Activated CD4-positive, alpha-beta T cell treated with anti-CD3 and anti-CD28 coated beads for 36 hours (primary cell): ENCODE measurements around the gene TOM1L1. TPM values are rescaled to one million over a fixed set of nuclear protein-coding genes. Genes with fewer than 3 reads are reported as not detected.

ENCODE experiments used
- ATAC-seq: fragments of 200-7000 bp; cut with Tn5 transposase; one replicate; pipeline ENCODE4 v1.10.0; 2021; ENCODE audit warnings: mild to moderate bottlenecking, moderate library complexity
- CTCF ChIA-PET: fragments of 350-600 bp; sonication (Branson Sonifier 250); formaldehyde crosslinking; loops from one replicate; lab custom pipeline; 2021; ENCODE audit warnings: antibody characterized with exemption; lab: Charles Lee
- POLR2A ChIA-PET: fragments of 350-600 bp; sonication (Branson Sonifier 250); formaldehyde crosslinking; loops from one replicate; lab custom pipeline; 2021; ENCODE audit warnings: antibody characterized with exemption, inconsistent platforms; lab: Charles Lee
- DNase-seq: peaks from one replicate; pipeline ENCODE4 v3.0.0-alpha.2; 2020
- H3K27ac Mint-ChIP-seq: one replicate; pipeline ENCODE4 v1.8.0; 2021; ENCODE audit warnings: mixed read lengths
- H3K27me3 Mint-ChIP-seq: one replicate; pipeline ENCODE4 v1.8.0; 2021; ENCODE audit warnings: mixed read lengths
- H3K36me3 Mint-ChIP-seq: one replicate; pipeline ENCODE4 v1.8.0; 2021; ENCODE audit warnings: low read depth, mixed read lengths
- H3K4me1 Mint-ChIP-seq: one replicate; pipeline ENCODE4 v1.8.0; 2021; ENCODE audit warnings: mixed read lengths
- H3K4me3 Mint-ChIP-seq: one replicate; pipeline ENCODE4 v1.8.0; 2021; ENCODE audit warnings: mild to moderate bottlenecking, moderate library complexity, mixed read lengths
- H3K9me3 Mint-ChIP-seq: one replicate; pipeline ENCODE4 v1.8.0; 2021; ENCODE audit warnings: low read depth, mixed read lengths
- intact Hi-C, 2 experiments: fragments of 100-400 bp; cut with DNase I in 1 of 2; cut with micrococcal nuclease in 1 of 2; formaldehyde crosslinking; loops; one replicate each; pipeline versions ENCODE4 v1.14.2 to v1.15.1; 2022 to 2024; cut with DNase I, micrococcal nuclease
- total RNA-seq, 2 experiments: library from RNA; stranded (reverse); gene quantifications; one replicate each; pipeline ENCODE4 v1.2.3, GENCODE V29; 2021

The TOM1L1 gene
- total RNA-seq, 2 experiments from 2014 or later = 2.0 to 2.6 TPM

- no peaks in the 10 kb centered on the region for H3K36me3 Mint-ChIP-seq
- peaks cover 34% of the 10 kb centered on the region for H3K27me3 Mint-ChIP-seq
- intact Hi-C loops = no loop called here
- H3K9me3 Mint-ChIP-seq = no peaks in the 10 kb centered on the region
- DNase-seq (peak; percentile 6), ATAC-seq (no peak)
- ChIA-PET POLR2A (no interaction called here), CTCF (interaction anchor here (0.6 kb wide), 1 partner anchor 45 kb away, joined by 4 read pairs; no protein-coding TSS in a partner anchor)
- peak overlapping the region; percentile 37 for H3K4me3 Mint-ChIP-seq
- H3K27ac Mint-ChIP-seq = no peak overlapping the region
- peaks cover 10% of the 10 kb centered on the region for H3K4me1 Mint-ChIP-seq
Observed at GRCh38 chr17:54899721-54900456, 763 bp upstream of the TOM1L1 start.

- no peaks in the 10 kb centered on the region for H3K9me3 Mint-ChIP-seq
- POLR2A ChIA-PET = no interaction called here
- no peak overlapping the region for H3K27ac Mint-ChIP-seq
- DNase-seq (no peak), ATAC-seq (no peak)
- H3K36me3 Mint-ChIP-seq = no peaks in the 10 kb centered on the region
- peaks cover 31% of the 10 kb centered on the region for H3K27me3 Mint-ChIP-seq
- peak overlapping the region; percentile 49 for H3K4me3 Mint-ChIP-seq
- H3K4me1 Mint-ChIP-seq = peaks cover 10% of the 10 kb centered on the region
- CTCF ChIA-PET = interaction anchor here (0.8 kb wide), 1 partner anchor 509 kb away, joined by 4 read pairs; no protein-coding TSS in a partner anchor
- intact Hi-C loops = no loop called here
Observed at GRCh38 chr17:54901230-54901822, 674 bp downstream of the TOM1L1 start.

DNA sequence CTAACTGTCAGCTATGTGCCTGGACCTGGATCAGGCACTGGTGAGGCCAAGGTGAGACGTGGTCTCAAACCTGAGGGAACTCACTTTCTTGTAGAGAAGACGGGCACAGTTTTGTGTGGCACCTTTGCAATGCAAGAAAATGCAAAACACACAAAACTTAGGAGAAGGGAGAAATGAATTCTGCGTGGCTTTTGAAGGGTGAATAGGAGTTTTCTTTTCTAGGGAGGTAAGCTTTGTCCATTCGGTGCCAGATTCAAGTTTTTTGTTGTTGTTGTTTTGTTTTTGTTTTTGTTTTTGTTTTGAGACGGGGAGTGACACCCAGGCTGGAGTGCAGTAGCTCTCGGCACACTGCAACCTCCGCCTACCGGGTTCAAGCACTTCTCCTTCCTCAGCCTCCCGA lies 1.4 kb downstream of the TOM1L1 start:
- H3K36me3 Mint-ChIP-seq = no peaks in the 10 kb centered on the region
- POLR2A ChIA-PET = interaction anchor here (0.7 kb wide), 1 partner anchor 140 kb away, joined by 4 read pairs; no protein-coding TSS in a partner anchor
- intact Hi-C loops = no loop called here
- DNase-seq (no peak), ATAC-seq (no peak)
- H3K27ac Mint-ChIP-seq = no peak overlapping the region
- H3K27me3 Mint-ChIP-seq = peaks cover 26% of the 10 kb centered on the region
- CTCF ChIA-PET = no interaction called here
- no peak overlapping the region for H3K4me3 Mint-ChIP-seq
- no peaks in the 10 kb centered on the region for H3K9me3 Mint-ChIP-seq
- H3K4me1 Mint-ChIP-seq = peaks cover 10% of the 10 kb centered on the region

DNA sequence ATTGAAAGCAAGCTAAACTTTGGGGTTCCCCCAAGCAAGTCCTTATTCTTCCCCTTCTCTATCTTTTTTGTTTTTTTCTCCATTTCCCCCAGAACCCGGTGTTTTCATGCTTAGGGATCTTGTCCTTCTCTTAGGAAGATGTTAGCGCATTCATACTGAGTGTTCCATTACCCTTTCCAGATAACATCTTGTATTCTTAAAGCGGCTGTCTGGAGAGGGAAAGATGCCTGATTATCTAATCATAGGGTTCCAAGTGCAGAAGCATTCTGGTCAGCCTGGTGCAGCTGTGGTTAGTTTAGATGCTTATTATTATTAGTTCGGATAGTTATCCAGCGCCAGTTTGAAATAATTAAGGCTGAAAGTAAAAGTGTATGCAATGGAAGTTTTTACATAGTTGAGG lies 2.0 kb downstream of the TOM1L1 start:
- H3K4me3 Mint-ChIP-seq = no peak overlapping the region
- CTCF ChIA-PET = no interaction called here
- intact Hi-C loops = no loop called here

DNA sequence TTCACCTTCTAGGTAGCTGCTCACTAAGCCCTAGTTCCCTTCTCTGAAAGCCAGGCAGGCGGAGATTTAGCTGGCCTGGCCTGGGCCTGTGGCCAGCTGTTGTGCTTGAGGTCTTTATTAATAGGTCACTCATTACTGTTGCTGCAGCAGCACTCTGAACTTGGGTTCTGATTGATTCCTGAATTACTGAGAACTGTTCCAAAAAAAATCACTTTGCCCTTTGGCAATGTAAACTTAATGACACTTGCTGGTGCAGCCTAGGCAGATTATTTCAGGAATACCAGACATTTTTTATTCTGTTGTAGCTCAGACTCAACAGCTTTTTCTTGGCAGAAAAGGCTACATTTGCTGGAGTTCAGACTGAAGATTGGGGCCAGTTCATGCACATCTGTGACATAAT lies 2.7 kb downstream of the TOM1L1 start:
- intact Hi-C loops = no loop called here
- ChIA-PET CTCF (interaction anchor here (0.9 kb wide), 1 partner anchor 11 kb away, joined by 3 read pairs; no protein-coding TSS in a partner anchor), POLR2A (no interaction called here)
- H3K9me3 Mint-ChIP-seq = no peaks in the 10 kb centered on the region
- DNase-seq = no peak
- peaks cover 10% of the 10 kb centered on the region for H3K4me1 Mint-ChIP-seq
- no peak overlapping the region for H3K27ac Mint-ChIP-seq
- no peaks in the 10 kb centered on the region for H3K36me3 Mint-ChIP-seq
- H3K4me3 Mint-ChIP-seq = no peak overlapping the region
- H3K27me3 Mint-ChIP-seq = peaks cover 24% of the 10 kb centered on the region
- ATAC-seq = no peak

More for the DNA sequence above, 2.0 kb downstream of the TOM1L1 start:
- no peak overlapping the region for H3K27ac Mint-ChIP-seq
- ATAC-seq (no peak), DNase-seq (no peak)
- no peaks in the 10 kb centered on the region for H3K36me3 Mint-ChIP-seq
- peaks cover 10% of the 10 kb centered on the region for H3K4me1 Mint-ChIP-seq
- POLR2A ChIA-PET = interaction anchor here (0.7 kb wide), 1 partner anchor 141 kb away, joined by 4 read pairs; no protein-coding TSS in a partner anchor
- H3K27me3 Mint-ChIP-seq = peaks cover 26% of the 10 kb centered on the region
- H3K9me3 Mint-ChIP-seq = no peaks in the 10 kb centered on the region

DNA sequence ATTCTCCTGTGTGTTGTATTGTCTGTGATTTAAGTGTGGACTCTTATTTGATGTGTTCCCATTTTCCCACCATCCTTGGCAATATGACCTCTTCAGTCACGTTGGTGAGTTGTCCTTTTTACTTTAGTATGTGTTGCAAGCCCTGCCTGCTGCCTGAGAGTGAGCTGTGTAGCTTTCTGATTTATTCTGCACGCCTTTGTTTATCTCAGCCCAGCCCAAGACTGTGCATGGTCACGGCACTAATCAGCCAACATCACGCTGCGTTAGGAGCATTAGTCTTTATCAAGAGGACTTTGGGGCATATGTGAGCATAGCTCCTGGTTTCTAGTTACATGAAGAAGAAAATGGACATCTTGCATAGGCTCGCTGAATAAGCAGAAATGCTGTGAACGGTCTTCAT lies 6.0 kb downstream of the TOM1L1 start:
- no peak for ATAC-seq
- H3K4me3 Mint-ChIP-seq = no peak overlapping the region
- CTCF ChIA-PET = interaction anchor here (0.7 kb wide), 1 partner anchor 20 kb away, joined by 4 read pairs; no protein-coding TSS in a partner anchor
- DNase-seq = no peak
- H3K9me3 Mint-ChIP-seq = no peaks in the 10 kb centered on the region
- H3K27ac Mint-ChIP-seq = no peak overlapping the region
- peaks cover 2% of the 10 kb centered on the region for H3K27me3 Mint-ChIP-seq
- H3K36me3 Mint-ChIP-seq = no peaks in the 10 kb centered on the region
- POLR2A ChIA-PET = no interaction called here
- H3K4me1 Mint-ChIP-seq = no peaks in the 10 kb centered on the region
- intact Hi-C loops = no loop called here

DNA sequence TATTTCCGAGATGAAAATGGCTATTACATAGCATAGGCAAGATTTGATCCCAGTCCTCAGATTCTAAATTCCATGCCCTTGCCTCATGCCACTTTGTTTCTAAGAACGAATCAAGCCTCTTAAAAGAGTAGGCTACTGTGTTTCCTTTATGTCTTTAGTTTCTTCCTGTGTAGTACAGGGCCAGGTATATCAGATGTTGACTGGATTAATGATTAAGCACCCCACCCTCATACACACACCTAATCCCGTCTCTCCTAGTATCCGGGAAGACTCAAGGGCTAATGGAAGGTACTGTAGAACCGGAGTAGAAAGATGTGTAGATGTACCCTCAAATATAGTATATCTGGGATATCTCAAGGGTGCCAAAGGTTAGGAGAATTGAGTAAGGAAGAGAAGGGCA lies 6.7 kb downstream of the TOM1L1 start:
- ATAC-seq (no peak), DNase-seq (no peak)
- Mint-ChIP-seq H3K27me3 (peaks cover 2% of the 10 kb centered on the region), H3K4me1 (no peaks in the 10 kb centered on the region), H3K9me3 (no peaks in the 10 kb centered on the region), H3K36me3 (no peaks in the 10 kb centered on the region), H3K4me3 (no peak overlapping the region), H3K27ac (no peak overlapping the region)
- intact Hi-C loops = no loop called here
- POLR2A ChIA-PET = no interaction called here
- CTCF ChIA-PET = no interaction called here

DNA sequence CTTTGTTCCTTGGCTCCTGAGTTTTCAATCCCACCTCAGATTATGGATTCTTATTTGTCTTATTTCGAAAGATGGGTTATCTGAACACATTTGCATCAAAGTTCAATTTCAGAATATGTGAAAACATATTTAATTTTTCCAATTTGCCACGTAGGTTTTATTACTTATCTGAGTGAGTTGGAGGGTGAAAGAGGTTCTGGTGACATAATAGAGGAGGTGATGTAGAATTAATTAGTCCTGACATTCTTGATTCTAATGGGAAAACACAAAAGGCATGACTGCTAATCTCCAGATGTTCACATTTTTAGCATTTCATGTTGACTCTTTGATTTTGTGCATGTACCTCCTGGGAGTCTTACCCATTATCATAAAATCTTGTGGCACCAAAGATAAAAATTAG lies 9.1 kb downstream of the TOM1L1 start:
- ChIA-PET CTCF (no interaction called here), POLR2A (no interaction called here)
- H3K36me3 Mint-ChIP-seq = no peaks in the 10 kb centered on the region
- no peak overlapping the region for H3K4me3 Mint-ChIP-seq
- ATAC-seq (no peak), DNase-seq (no peak)
- H3K27ac Mint-ChIP-seq = no peak overlapping the region
- H3K4me1 Mint-ChIP-seq = no peaks in the 10 kb centered on the region
- no peaks in the 10 kb centered on the region for H3K9me3 Mint-ChIP-seq
- no peaks in the 10 kb centered on the region for H3K27me3 Mint-ChIP-seq
- intact Hi-C loops = no loop called here

DNA sequence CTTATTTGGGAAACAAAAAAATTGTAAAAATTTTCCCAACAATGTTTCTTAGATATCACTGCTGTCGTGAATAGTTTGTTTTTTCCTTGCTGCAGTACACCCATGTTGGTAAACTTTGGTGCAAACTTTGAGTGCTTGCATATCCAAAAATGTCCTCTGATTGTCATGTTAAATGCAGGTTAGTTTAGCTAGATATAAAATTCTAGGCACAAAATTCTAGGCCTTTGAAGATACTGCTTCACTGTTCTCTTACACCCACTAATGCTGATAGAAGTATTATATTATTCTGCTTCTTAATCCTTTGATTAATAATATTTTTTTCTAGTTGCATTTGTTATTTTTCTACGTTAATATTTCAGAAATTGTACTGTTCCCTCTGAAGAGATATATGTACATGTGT lies 16.1 kb downstream of the TOM1L1 start:
- H3K4me1 Mint-ChIP-seq = no peaks in the 10 kb centered on the region
- intact Hi-C loops = no loop called here
- no peaks in the 10 kb centered on the region for H3K36me3 Mint-ChIP-seq
- H3K27me3 Mint-ChIP-seq = no peaks in the 10 kb centered on the region
- ChIA-PET POLR2A (no interaction called here), CTCF (no interaction called here)
- H3K27ac Mint-ChIP-seq = no peak overlapping the region
- peaks cover 6% of the 10 kb centered on the region for H3K9me3 Mint-ChIP-seq
- H3K4me3 Mint-ChIP-seq = no peak overlapping the region
- DNase-seq = no peak
- no peak for ATAC-seq

DNA sequence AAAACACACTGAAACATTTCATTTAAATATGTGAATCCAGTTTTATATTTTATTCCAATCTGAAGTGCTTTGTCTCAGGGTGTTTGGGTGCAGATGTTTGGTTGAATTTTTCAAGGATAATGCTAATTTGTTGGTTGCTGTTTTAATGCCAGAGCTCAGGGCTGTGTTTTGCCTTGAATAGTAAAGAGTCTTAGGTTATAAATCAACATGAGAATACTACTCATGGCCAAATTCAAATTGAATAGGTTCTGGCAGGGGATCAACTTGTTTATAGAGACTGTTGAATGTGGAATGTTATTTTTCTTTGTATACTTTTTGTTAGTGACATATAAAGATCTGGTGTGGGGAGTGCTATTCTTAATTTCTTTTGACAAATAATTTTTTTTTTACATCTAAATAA lies 18.8 kb downstream of the TOM1L1 start:
- intact Hi-C loops = no loop called here
- ChIA-PET CTCF (no interaction called here), POLR2A (no interaction called here)
- Mint-ChIP-seq H3K4me3 (no peak overlapping the region), H3K27me3 (peaks cover 1% of the 10 kb centered on the region), H3K4me1 (no peaks in the 10 kb centered on the region), H3K9me3 (peaks cover 6% of the 10 kb centered on the region), H3K27ac (no peak overlapping the region), H3K36me3 (no peaks in the 10 kb centered on the region)
- DNase-seq = no peak
- no peak for ATAC-seq

DNA sequence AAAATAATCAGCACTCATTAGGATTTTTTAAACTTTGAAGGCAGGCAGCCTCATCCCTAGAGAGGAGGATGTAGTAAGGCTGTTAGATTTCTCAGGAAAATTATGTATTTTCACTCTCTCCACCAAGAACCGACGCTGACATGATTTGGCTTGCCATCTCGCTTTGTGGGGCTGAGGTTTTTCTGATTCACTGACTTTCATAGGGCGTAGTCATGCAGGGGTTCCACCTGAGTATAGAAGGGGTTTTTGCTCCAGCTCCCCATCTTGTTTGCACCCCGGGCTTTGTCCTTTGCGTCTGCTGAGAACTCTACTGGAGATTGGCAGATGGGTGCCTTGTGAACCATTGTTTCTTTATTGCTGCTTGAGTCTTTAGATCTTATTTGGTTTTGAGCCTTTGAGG lies 20.2 kb downstream of the TOM1L1 start:
- intact Hi-C loops = no loop called here
- H3K9me3 Mint-ChIP-seq = peaks cover 6% of the 10 kb centered on the region
- H3K36me3 Mint-ChIP-seq = no peaks in the 10 kb centered on the region
- H3K27me3 Mint-ChIP-seq = peaks cover 4% of the 10 kb centered on the region
- CTCF ChIA-PET = no interaction called here
- H3K27ac Mint-ChIP-seq = no peak overlapping the region
- POLR2A ChIA-PET = no interaction called here
- H3K4me3 Mint-ChIP-seq = no peak overlapping the region
- H3K4me1 Mint-ChIP-seq = no peaks in the 10 kb centered on the region
- no peak for DNase-seq
- peak; percentile 26 for ATAC-seq

DNA sequence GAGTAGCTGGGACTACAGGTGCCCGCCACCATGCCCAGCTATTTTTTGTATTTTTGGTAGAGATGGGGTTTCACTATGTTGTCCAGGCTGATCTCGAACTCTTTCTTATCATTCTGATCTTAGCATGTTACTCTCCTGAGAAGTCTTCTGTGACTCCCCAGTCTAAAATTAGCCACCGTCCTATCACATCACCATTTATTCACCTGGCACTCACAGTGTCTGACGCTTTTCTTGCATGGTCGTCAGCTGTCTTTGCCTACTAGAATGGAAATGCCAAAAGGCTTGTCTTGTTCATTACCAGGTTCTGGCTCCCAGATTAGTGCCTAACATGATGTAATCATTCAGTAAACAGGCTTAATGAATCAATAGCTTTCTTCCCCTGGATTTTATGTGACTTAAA lies 23.8 kb downstream of the TOM1L1 start:
- Mint-ChIP-seq H3K4me3 (no peak overlapping the region), H3K9me3 (no peaks in the 10 kb centered on the region), H3K4me1 (no peaks in the 10 kb centered on the region), H3K27me3 (peaks cover 7% of the 10 kb centered on the region), H3K36me3 (no peaks in the 10 kb centered on the region), H3K27ac (no peak overlapping the region)
- ChIA-PET CTCF (no interaction called here), POLR2A (no interaction called here)
- intact Hi-C loops = no loop called here
- ATAC-seq = no peak
- no peak for DNase-seq
